Measurements from ENCODE around the gene TRIP12.

TRIP12 gene

DNA sequence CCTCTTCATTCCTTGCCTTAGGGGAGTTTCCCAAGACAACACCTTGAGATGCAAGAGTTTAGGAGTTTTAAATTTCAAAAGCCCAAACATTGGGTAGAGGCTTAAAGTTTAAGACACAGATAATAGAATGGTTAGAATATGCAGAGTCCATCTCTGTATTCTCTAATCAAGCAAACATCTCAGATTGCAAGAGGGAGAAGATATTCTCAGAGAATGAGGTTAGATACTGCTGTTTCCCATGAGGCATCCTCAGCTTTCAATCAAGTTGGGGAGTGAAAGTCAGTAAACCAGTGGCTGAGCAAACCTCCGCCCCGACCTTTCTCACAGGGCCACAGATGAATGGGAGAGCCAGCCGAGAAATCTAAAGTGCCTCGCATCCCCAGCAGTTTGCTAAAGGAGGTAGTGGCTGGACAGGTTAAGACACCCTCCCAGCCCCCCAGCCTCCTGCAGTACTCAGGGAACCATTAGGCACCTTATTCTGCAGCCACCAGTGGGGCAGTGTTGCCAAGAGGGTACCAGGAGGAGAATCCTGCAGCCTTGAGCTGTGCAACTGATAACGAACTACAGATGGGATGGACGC, 30.5 kb upstream of the TRIP12 start:
- no peak overlapping the region for H3K4me3 ChIP-seq (ENCODE audit: insufficient read depth, low read length, poor library complexity, severe bottlenecking)

DNA sequence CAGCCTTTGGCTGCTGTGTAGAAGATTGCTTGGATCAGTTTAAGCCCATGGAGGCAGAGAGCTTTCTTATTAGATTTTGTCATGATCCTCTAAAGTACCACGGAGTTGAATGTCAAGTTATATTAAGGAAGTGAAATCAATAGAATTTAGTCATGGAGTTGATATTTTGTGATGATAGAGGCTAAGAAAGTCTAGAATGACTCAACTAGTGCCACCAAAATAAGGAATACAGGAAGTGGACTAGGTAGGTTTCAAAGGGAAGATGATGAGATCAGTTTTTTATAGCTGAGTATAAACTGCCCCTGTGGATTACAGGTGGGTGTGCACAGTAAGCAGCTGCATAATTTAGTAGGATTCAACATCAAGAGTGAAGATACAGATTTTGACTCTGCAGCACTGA, 25.7 kb upstream of the TRIP12 start:
- TF ChIP-seq EZH2phosphoT487 (conservative IDR thresholded peaks at IDR 0.05; ENCODE audit: low read length) = no peak
- TF ChIP-seq, protein P1, sequence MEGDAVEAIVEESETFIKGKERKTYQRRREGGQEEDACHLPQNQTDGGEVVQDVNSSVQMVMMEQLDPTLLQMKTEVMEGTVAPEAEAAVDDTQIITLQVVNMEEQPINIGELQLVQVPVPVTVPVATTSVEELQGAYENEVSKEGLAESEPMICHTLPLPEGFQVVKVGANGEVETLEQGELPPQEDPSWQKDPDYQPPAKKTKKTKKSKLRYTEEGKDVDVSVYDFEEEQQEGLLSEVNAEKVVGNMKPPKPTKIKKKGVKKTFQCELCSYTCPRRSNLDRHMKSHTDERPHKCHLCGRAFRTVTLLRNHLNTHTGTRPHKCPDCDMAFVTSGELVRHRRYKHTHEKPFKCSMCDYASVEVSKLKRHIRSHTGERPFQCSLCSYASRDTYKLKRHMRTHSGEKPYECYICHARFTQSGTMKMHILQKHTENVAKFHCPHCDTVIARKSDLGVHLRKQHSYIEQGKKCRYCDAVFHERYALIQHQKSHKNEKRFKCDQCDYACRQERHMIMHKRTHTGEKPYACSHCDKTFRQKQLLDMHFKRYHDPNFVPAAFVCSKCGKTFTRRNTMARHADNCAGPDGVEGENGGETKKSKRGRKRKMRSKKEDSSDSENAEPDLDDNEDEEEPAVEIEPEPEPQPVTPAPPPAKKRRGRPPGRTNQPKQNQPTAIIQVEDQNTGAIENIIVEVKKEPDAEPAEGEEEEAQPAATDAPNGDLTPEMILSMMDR (IDR thresholded peaks at IDR 0.05; ENCODE audit: insufficient read depth, low read length, poor library complexity, severe bottlenecking) = no peak
- Histone ChIP-seq H3K36me3 (ENCODE audit: low read length) (no peaks in the 10 kb centered on the region), H3K27ac (ENCODE audit: low read depth, low read length) (no peak overlapping the region), H3K79me2 (ENCODE audit: insufficient read depth, low read length) (no peaks in the 10 kb centered on the region), H3K9me3 (ENCODE audit: insufficient read depth, low read length) (no peaks in the 10 kb centered on the region), H3K4me3 (ENCODE audit: insufficient read depth, low read length, poor library complexity, severe bottlenecking) (no peak overlapping the region), H3K9ac (ENCODE audit: low read length) (no peak overlapping the region), H3F3A (ENCODE audit: insufficient read depth) (no peaks in the 10 kb centered on the region), H3K27me3 (ENCODE audit: low read length) (no peaks in the 10 kb centered on the region), H2AFZ (ENCODE audit: low read depth, low read length, severe bottlenecking) (no peak overlapping the region), H3K9me2 (replicated peaks; ENCODE audit: insufficient read depth, low read length) (no peaks in the 10 kb centered on the region), H3K4me2 (ENCODE audit: low read depth, low read length, poor library complexity, severe bottlenecking) (no peak overlapping the region), H4K20me1 (ENCODE audit: low read depth, low read length) (no peaks in the 10 kb centered on the region)

More for the DNA sequence above, 30.5 kb upstream of the TRIP12 start:
- no peaks in the 10 kb centered on the region for H3K36me3 ChIP-seq (ENCODE audit: low read length)
- H3K27ac ChIP-seq (ENCODE audit: low read depth, low read length) = no peak overlapping the region
- H3K79me2 ChIP-seq (ENCODE audit: insufficient read depth, low read length) = no peaks in the 10 kb centered on the region
- no peak overlapping the region for H2AFZ ChIP-seq (ENCODE audit: low read depth, low read length, severe bottlenecking)
- no peak overlapping the region for H3K4me2 ChIP-seq (ENCODE audit: low read depth, low read length, poor library complexity, severe bottlenecking)
- no peaks in the 10 kb centered on the region for H3F3A ChIP-seq (ENCODE audit: insufficient read depth)
- no peaks in the 10 kb centered on the region for H3K27me3 ChIP-seq (ENCODE audit: low read length)
- H3K9me2 ChIP-seq (replicated peaks; ENCODE audit: insufficient read depth, low read length) = no peaks in the 10 kb centered on the region
- TF ChIP-seq EZH2phosphoT487 (conservative IDR thresholded peaks at IDR 0.05; ENCODE audit: low read length) = no peak
- TF ChIP-seq, protein P1 (IDR thresholded peaks at IDR 0.05; ENCODE audit: insufficient read depth, low read length, poor library complexity, severe bottlenecking) = no peak
- no peaks in the 10 kb centered on the region for H4K20me1 ChIP-seq (ENCODE audit: low read depth, low read length)
- H3K9ac ChIP-seq (ENCODE audit: low read length) = no peak overlapping the region
- H3K9me3 ChIP-seq (ENCODE audit: insufficient read depth, low read length) = no peaks in the 10 kb centered on the region

DNA sequence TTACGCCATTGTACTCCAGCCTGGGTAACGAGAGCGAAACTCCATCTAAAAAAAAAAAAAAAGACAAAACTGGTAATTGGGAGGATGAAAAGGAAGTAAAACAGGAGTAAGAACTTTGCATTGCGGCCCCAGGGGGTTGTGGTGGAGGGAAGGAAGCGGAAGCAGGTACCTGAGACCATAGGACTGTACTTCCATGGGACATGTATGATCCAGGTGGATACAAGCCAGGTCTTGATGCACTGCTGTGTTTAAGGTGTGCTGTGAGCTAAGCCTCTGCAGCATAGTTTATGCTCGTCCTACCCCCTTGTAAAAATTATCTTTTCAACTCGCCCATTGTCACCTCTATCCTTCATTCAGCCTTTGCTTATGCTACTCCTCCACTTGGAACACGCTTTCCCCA, 24.2 kb upstream of the TRIP12 start:
- H4K20me1 ChIP-seq (ENCODE audit: low read depth, low read length) = no peaks in the 10 kb centered on the region
- H3K9me3 ChIP-seq (ENCODE audit: insufficient read depth, low read length) = no peaks in the 10 kb centered on the region
- H3K9me2 ChIP-seq (replicated peaks; ENCODE audit: insufficient read depth, low read length) = no peaks in the 10 kb centered on the region
- no peak overlapping the region for H3K4me2 ChIP-seq (ENCODE audit: low read depth, low read length, poor library complexity, severe bottlenecking)
- H3K4me3 ChIP-seq (ENCODE audit: insufficient read depth, low read length, poor library complexity, severe bottlenecking) = no peak overlapping the region
- TF ChIP-seq, protein P1 (IDR thresholded peaks at IDR 0.05; ENCODE audit: insufficient read depth, low read length, poor library complexity, severe bottlenecking) = no peak
- no peak for TF ChIP-seq EZH2phosphoT487 (conservative IDR thresholded peaks at IDR 0.05; ENCODE audit: low read length)
- H3K27ac ChIP-seq (ENCODE audit: low read depth, low read length) = no peak overlapping the region
- no peak overlapping the region for H2AFZ ChIP-seq (ENCODE audit: low read depth, low read length, severe bottlenecking)
- no peak overlapping the region for H3K9ac ChIP-seq (ENCODE audit: low read length)
- no peaks in the 10 kb centered on the region for H3K36me3 ChIP-seq (ENCODE audit: low read length)
- no peaks in the 10 kb centered on the region for H3K79me2 ChIP-seq (ENCODE audit: insufficient read depth, low read length)
- H3K27me3 ChIP-seq (ENCODE audit: low read length) = no peaks in the 10 kb centered on the region
- H3F3A ChIP-seq (ENCODE audit: insufficient read depth) = no peaks in the 10 kb centered on the region
